AG04449 (cell line): ENCODE results near the gene CEP162.
"Not testable (repeated sequence)": the region's sequence is repeated elsewhere in the genome, so short reads cannot be mapped to it uniquely, and the experiment has no call there.

ENCODE experiments used
- CTCF ChIA-PET: fragments of 350-600 bp; formaldehyde crosslinking; extraction: SDS; loops from one replicate; lab custom pipeline; 2021; ENCODE audit warnings: antibody characterized with exemption; lab: Yijun Ruan, JAX
- POLR2A ChIA-PET: fragments of 400-600, 350-600 bp; formaldehyde crosslinking; extraction: SDS; loops from one replicate; lab custom pipeline; 2020; ENCODE audit warnings: antibody characterized with exemption, inconsistent platforms; lab: Yijun Ruan, JAX
- DNase-seq: peaks from one replicate; pipeline ENCODE4 v3.0.0-alpha.2; 2010; ENCODE audit warnings: low read depth, low spot score
- H3K4me3 ChIP-seq: 2 replicates; pipeline ENCODE4 v1.5.1; 2011; ENCODE audit warnings: low read depth, mild to moderate bottlenecking, control low read depth, low read length
- CTCF ChIP-seq: IDR thresholded peaks from one replicate; pipeline ENCODE4 v1.5.1; 2011; ENCODE audit warnings: mild to moderate bottlenecking, moderate library complexity, low read length, control low read depth, inconsistent platforms; ENCODE audit not compliant: insufficient read depth; ENCODE audit errors: missing control alignments

Gene CEP162

GRCh38 chr6:84107495-84107894, 119.9 kb downstream of the CEP162 start:
- DNase-seq: no peak
- POLR2A ChIA-PET: no interaction called here
- TF ChIP-seq CTCF: no peak
- no peak overlapping the region for H3K4me3 ChIP-seq
- CTCF ChIA-PET: no interaction called here

- CTCF ChIA-PET, H3K4me3 ChIP-seq, POLR2A ChIA-PET, DNase-seq: not testable (repeated sequence)
These were observed 122.1 kb downstream of the CEP162 start for GRCh38 chr6:84105215-84105924.

- peak; percentile 21 for DNase-seq
- POLR2A ChIA-PET: no interaction called here
- no peak overlapping the region for H3K4me3 ChIP-seq
- no peak for TF ChIP-seq CTCF
- CTCF ChIA-PET: no interaction called here
These were observed 124.4 kb downstream of the CEP162 start for GRCh38 chr6:84103029-84103428.

GRCh38 chr6:84095156-84095555, 132.3 kb downstream of the CEP162 start:
- CTCF ChIA-PET: no interaction called here
- POLR2A ChIA-PET: no interaction called here
- DNase-seq: no peak
- H3K4me3 ChIP-seq: no peak overlapping the region
- TF ChIP-seq CTCF: no peak

GRCh38 chr6:84093441-84094435, 133.7 kb downstream of the CEP162 start:
- no peak for TF ChIP-seq CTCF
- ChIA-PET POLR2A (no interaction called here), CTCF (no interaction called here)
- H3K4me3 ChIP-seq: no peak overlapping the region
- no peak for DNase-seq

- no peak for DNase-seq
- POLR2A ChIA-PET: no interaction called here
- CTCF ChIA-PET: no interaction called here
These were observed 137.9 kb downstream of the CEP162 start for GRCh38 chr6:84089552-84089951.

More at GRCh38 chr6:84089552-84089951, 137.9 kb downstream of the CEP162 start:
- H3K4me3 ChIP-seq: no peak overlapping the region
- no peak for TF ChIP-seq CTCF
